MCF 10A (cell line): ENCODE results near the gene FIG4. TPM values are rescaled to one million over a fixed set of nuclear protein-coding genes. Genes with fewer than 3 reads are reported as not detected.

ENCODE experiments used
- BruUV-seq: library from RNA; stranded (reverse); fragments of 400-500 nt; replicated peaks from 2 replicates; lab custom pipeline; 2021; lab: Mats Ljungman, UMichigan
- CTCF ChIA-PET: fragments of 300-600 bp; sonication (Branson Sonifier 250); formaldehyde crosslinking; extraction: SDS; loops from one replicate; lab custom pipeline; 2021; ENCODE audit warnings: antibody characterized with exemption, inconsistent platforms; lab: Yijun Ruan, JAX
- POLR2A ChIA-PET: fragments of 300-600, 350-650 bp; sonication (Branson Sonifier 250); formaldehyde crosslinking; extraction: SDS; loops from one replicate; lab custom pipeline; 2020; ENCODE audit warnings: antibody characterized with exemption, inconsistent platforms; lab: Yijun Ruan, JAX
- DNase-seq: peaks from one replicate; pipeline ENCODE4 v3.0.0-alpha.2; 2018; ENCODE audit not compliant: unreplicated experiment
- H3K27ac Mint-ChIP-seq: one replicate; pipeline ENCODE4 v1.8.0; 2022; ENCODE audit warnings: mild to moderate bottlenecking, low read depth, mixed read lengths; ENCODE audit not compliant: unreplicated experiment
- H3K27me3 Mint-ChIP-seq: one replicate; pipeline ENCODE4 v1.8.0; 2022; ENCODE audit warnings: mixed read lengths; ENCODE audit not compliant: insufficient read depth, unreplicated experiment
- H3K36me3 Mint-ChIP-seq: one replicate; pipeline ENCODE4 v1.8.0; 2022; ENCODE audit warnings: mild to moderate bottlenecking, moderate library complexity, mixed read lengths; ENCODE audit not compliant: insufficient read depth, unreplicated experiment
- H3K4me1 Mint-ChIP-seq: one replicate; pipeline ENCODE4 v1.8.0; 2022; ENCODE audit warnings: mixed read lengths; ENCODE audit not compliant: insufficient read depth, unreplicated experiment
- H3K4me3 Mint-ChIP-seq: one replicate; pipeline ENCODE4 v1.8.0; 2022; ENCODE audit warnings: mild to moderate bottlenecking, moderate library complexity, mixed read lengths; ENCODE audit not compliant: unreplicated experiment
- H3K9me3 Mint-ChIP-seq: one replicate; pipeline ENCODE4 v1.8.0; 2022; ENCODE audit warnings: mixed read lengths; ENCODE audit not compliant: unreplicated experiment
- intact Hi-C: fragments of 100-400 bp; cut with micrococcal nuclease; formaldehyde crosslinking; loops from 2 replicates; pipeline ENCODE4 v1.14.1; 2022
- total RNA-seq: library from RNA; stranded (reverse); gene quantifications from 2 replicates; pipeline ENCODE4 v1.2.3, GENCODE V29; 2022
- TF ChIP-seq, protein P1 (sequence below): fragments of 200-600 bp; IDR thresholded peaks from one replicate; pipeline ENCODE4 v1.8.0; 2022; ENCODE audit warnings: antibody characterized with exemption, mild to moderate bottlenecking; ENCODE audit not compliant: unreplicated experiment

FIG4 gene
- total RNA-seq, 1 experiment from 2014 or later: 7.9 TPM

- Mint-ChIP-seq H3K27ac (no peak overlapping the region), H3K9me3 (no peaks in the 10 kb centered on the region), H3K27me3 (no peaks in the 10 kb centered on the region), H3K36me3 (no peaks in the 10 kb centered on the region), H3K4me1 (no peaks in the 10 kb centered on the region), H3K4me3 (no peak overlapping the region)
- DNase-seq: no peak
- ChIA-PET CTCF (interaction anchor here (1.2 kb wide), 1 partner anchor 11 kb away, joined by 3 read pairs; no protein-coding TSS in a partner anchor), POLR2A (no interaction called here)
- TF ChIP-seq, protein P1, sequence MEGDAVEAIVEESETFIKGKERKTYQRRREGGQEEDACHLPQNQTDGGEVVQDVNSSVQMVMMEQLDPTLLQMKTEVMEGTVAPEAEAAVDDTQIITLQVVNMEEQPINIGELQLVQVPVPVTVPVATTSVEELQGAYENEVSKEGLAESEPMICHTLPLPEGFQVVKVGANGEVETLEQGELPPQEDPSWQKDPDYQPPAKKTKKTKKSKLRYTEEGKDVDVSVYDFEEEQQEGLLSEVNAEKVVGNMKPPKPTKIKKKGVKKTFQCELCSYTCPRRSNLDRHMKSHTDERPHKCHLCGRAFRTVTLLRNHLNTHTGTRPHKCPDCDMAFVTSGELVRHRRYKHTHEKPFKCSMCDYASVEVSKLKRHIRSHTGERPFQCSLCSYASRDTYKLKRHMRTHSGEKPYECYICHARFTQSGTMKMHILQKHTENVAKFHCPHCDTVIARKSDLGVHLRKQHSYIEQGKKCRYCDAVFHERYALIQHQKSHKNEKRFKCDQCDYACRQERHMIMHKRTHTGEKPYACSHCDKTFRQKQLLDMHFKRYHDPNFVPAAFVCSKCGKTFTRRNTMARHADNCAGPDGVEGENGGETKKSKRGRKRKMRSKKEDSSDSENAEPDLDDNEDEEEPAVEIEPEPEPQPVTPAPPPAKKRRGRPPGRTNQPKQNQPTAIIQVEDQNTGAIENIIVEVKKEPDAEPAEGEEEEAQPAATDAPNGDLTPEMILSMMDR: no peak
- intact Hi-C loops: no loop called here
- BruUV-seq: no TSS peak
These were observed 35.3 kb upstream of the FIG4 start for GRCh38 chr6:109655761-109656262.

GRCh38 chr6:109660526-109661320 is 30.4 kb upstream of the FIG4 start:
- Mint-ChIP-seq H3K9me3 (no peaks in the 10 kb centered on the region), H3K4me1 (no peaks in the 10 kb centered on the region), H3K27me3 (no peaks in the 10 kb centered on the region), H3K36me3 (no peaks in the 10 kb centered on the region), H3K27ac (no peak overlapping the region), H3K4me3 (no peak overlapping the region)
- peak; percentile 23 for DNase-seq
- CTCF ChIA-PET: no interaction called here
- TF ChIP-seq, protein P1: no peak
- BruUV-seq: no TSS peak
- intact Hi-C loops: no loop called here
- POLR2A ChIA-PET: no interaction called here

- TF ChIP-seq, protein P1: no peak
- H3K4me1 Mint-ChIP-seq: no peaks in the 10 kb centered on the region
- intact Hi-C loops: no loop called here
- ChIA-PET CTCF (interaction anchor here (0.7 to 1.3 kb wide), 2 partner anchors 309 to 377 kb away, joined by 3 read pairs; no protein-coding TSS in a partner anchor), POLR2A (no interaction called here)
- no peaks in the 10 kb centered on the region for H3K27me3 Mint-ChIP-seq
- no peak overlapping the region for H3K27ac Mint-ChIP-seq
- no TSS peak for BruUV-seq
- no peaks in the 10 kb centered on the region for H3K9me3 Mint-ChIP-seq
- H3K4me3 Mint-ChIP-seq: no peak overlapping the region
- no peaks in the 10 kb centered on the region for H3K36me3 Mint-ChIP-seq
- DNase-seq: no peak
These were observed 28.9 kb upstream of the FIG4 start for GRCh38 chr6:109662192-109662591.

- Mint-ChIP-seq H3K4me1 (no peaks in the 10 kb centered on the region), H3K4me3 (no peak overlapping the region), H3K27me3 (no peaks in the 10 kb centered on the region), H3K9me3 (no peaks in the 10 kb centered on the region), H3K27ac (no peak overlapping the region), H3K36me3 (no peaks in the 10 kb centered on the region)
- BruUV-seq: no TSS peak
- POLR2A ChIA-PET: interaction anchor here (0.7 kb wide), 1 partner anchor 61 kb away, joined by 3 read pairs; no protein-coding TSS in a partner anchor
- CTCF ChIA-PET: interaction anchor here (0.6 kb wide), 1 partner anchor 409 kb away, joined by 3 read pairs; no protein-coding TSS in a partner anchor
- DNase-seq: no peak
- TF ChIP-seq, protein P1: no peak
- intact Hi-C loops: no loop called here
These were observed 21.3 kb upstream of the FIG4 start for GRCh38 chr6:109669811-109670210.
